Measurements from ENCODE around the gene PALLD.

The PALLD gene

DNA sequence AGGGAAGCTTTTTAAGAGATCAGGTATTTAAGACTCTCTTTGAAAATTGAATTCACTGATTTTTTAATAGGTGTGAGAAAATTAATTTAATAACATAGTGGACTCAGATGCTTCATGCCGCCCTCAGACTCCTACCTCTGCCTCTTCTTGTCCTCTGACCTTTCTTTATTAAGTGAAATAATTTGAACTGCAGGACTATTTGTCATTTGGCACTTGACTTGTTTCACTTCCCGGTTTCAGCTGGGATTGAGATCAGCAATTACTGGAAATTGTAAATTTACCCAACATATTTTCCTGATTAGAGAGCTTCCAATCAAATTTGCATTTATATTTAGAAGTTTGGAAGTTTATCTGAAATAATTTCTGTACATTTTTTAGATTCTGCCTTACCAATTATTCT is 396.4 kb downstream of the PALLD start:
- TF ChIP-seq, protein P1, sequence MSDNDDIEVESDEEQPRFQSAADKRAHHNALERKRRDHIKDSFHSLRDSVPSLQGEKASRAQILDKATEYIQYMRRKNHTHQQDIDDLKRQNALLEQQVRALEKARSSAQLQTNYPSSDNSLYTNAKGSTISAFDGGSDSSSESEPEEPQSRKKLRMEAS (IDR thresholded peaks at IDR 0.05; ENCODE audit: low read depth, low read length): no peak
- no peak for TF ChIP-seq MYC (IDR thresholded peaks at IDR 0.05; ENCODE audit: low read depth, low read length)
- TF ChIP-seq, protein P2, sequence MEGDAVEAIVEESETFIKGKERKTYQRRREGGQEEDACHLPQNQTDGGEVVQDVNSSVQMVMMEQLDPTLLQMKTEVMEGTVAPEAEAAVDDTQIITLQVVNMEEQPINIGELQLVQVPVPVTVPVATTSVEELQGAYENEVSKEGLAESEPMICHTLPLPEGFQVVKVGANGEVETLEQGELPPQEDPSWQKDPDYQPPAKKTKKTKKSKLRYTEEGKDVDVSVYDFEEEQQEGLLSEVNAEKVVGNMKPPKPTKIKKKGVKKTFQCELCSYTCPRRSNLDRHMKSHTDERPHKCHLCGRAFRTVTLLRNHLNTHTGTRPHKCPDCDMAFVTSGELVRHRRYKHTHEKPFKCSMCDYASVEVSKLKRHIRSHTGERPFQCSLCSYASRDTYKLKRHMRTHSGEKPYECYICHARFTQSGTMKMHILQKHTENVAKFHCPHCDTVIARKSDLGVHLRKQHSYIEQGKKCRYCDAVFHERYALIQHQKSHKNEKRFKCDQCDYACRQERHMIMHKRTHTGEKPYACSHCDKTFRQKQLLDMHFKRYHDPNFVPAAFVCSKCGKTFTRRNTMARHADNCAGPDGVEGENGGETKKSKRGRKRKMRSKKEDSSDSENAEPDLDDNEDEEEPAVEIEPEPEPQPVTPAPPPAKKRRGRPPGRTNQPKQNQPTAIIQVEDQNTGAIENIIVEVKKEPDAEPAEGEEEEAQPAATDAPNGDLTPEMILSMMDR (IDR thresholded peaks at IDR 0.05; ENCODE audit: low read depth, low read length): no peak
- DNase-seq (ENCODE audit: low read depth): no peak

DNA sequence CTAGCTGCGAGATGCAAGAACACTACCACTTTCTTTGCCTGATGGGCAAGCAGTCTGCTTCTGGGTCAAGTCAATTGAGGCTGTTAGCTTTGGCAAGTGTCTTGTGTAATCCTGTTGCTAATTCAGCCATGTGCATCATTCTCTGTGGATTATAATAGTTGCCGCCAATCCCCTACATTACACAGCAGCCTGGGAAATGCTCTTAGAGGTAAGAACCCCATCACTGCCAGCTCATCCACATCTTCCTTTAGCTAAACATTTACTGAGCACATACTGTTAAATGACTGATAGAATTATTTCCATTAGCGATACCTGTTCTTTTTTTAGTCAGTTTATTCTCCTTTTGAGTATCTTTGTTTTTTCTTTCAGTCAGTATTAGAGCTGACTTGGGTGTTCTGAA is 397.0 kb downstream of the PALLD start:
- TF ChIP-seq MYC (IDR thresholded peaks at IDR 0.05; ENCODE audit: low read depth, low read length): no peak
- TF ChIP-seq, protein P2 (IDR thresholded peaks at IDR 0.05; ENCODE audit: low read depth, low read length): no peak
- TF ChIP-seq POLR2A (IDR thresholded peaks at IDR 0.05; ENCODE audit: extremely low read depth, insufficient read length): no peak
- TF ChIP-seq, protein P1 (IDR thresholded peaks at IDR 0.05; ENCODE audit: low read depth, low read length): no peak
- H3K4me3 ChIP-seq (ENCODE audit: low read depth, low read length): no peak overlapping the region
- no peak for DNase-seq (ENCODE audit: low read depth)

More for the DNA sequence above, 396.4 kb downstream of the PALLD start:
- no peak overlapping the region for H3K4me3 ChIP-seq (ENCODE audit: low read depth, low read length)

DNA sequence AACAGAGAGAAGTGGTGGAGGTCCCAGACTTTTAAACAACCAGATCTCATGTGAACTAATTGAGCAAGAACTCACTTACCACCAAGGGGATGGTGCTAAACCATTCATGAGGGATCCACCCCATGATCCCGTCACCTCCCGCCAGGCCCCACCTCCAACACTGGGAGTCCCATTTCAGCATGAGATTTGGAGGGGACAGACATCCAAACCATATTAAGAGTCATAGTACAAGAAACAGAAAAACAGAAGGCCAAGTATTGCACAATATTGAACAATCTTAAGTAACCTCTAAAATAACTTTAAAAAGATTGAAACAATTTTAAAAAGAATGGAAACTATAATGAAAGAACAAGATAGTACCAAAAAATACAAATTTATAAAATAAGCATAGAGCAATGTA is 403.2 kb downstream of the PALLD start:
- DNase-seq (ENCODE audit: low read depth): no peak

DNA sequence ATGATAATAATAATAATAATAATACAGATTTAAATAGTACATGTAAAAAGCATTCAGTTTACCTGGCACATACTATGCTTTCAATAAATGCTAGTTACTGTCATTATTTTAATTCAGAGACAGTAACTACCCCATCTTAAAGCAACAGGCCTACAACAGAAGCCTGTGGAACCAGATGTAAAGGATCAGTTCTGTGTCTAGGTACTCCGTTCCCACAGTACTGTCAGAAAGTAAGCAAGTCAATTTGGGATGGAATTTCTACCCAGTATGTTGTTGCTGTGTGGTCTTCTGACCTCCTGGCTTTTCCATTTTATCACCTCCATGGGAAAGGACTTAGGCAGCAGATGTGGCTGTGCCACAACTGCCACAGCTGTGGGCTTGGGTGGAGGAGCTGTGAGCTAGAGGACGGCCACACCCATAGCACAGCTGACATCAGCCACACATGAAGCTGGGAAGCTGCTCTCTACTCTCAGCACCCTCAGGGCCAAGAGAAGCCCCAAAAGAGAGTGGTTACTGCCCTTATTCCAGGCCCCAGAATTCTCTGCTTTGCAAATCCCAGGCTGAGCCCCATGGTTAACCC is 410.4 kb downstream of the PALLD start:
- H3K4me3 ChIP-seq (ENCODE audit: low read depth, low read length): no peak overlapping the region
- DNase-seq (ENCODE audit: low read depth): no peak
- TF ChIP-seq, protein P1 (IDR thresholded peaks at IDR 0.05; ENCODE audit: low read depth, low read length): no peak

More for the DNA sequence above, 403.2 kb downstream of the PALLD start:
- no peak overlapping the region for H3K4me3 ChIP-seq (ENCODE audit: low read depth, low read length)
- TF ChIP-seq, protein P2 (IDR thresholded peaks at IDR 0.05; ENCODE audit: low read depth, low read length): no peak
- TF ChIP-seq MYC (IDR thresholded peaks at IDR 0.05; ENCODE audit: low read depth, low read length) (no peak), POLR2A (IDR thresholded peaks at IDR 0.05; ENCODE audit: extremely low read depth, insufficient read length) (no peak)
- TF ChIP-seq, protein P1 (IDR thresholded peaks at IDR 0.05; ENCODE audit: low read depth, low read length): no peak

DNA sequence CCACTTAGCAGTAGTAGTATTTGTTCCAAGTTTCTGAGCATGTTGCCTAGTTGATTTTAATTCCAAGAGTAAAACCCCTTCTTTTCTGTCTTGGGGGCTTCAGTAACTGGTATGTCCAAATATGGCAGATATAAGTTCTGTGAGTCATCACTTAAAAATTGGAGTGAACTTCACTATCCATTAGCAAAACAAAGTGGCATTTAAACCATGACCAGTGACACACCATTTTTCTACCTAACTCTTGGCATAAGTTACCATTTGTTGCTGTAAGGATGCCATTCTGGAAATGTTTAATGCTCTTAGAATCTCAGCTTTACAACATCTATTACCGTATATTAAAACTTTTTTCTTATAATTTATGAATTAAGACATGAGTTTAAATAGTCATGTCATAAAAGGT is 411.2 kb downstream of the PALLD start:
- DNase-seq (ENCODE audit: low read depth): no peak
- no peak overlapping the region for H3K4me3 ChIP-seq (ENCODE audit: low read depth, low read length)
- TF ChIP-seq, protein P1 (IDR thresholded peaks at IDR 0.05; ENCODE audit: low read depth, low read length): no peak
- no peak for TF ChIP-seq POLR2A (IDR thresholded peaks at IDR 0.05; ENCODE audit: extremely low read depth, insufficient read length)
- TF ChIP-seq, protein P2 (IDR thresholded peaks at IDR 0.05; ENCODE audit: low read depth, low read length): no peak
- TF ChIP-seq MYC (IDR thresholded peaks at IDR 0.05; ENCODE audit: low read depth, low read length): no peak

DNA sequence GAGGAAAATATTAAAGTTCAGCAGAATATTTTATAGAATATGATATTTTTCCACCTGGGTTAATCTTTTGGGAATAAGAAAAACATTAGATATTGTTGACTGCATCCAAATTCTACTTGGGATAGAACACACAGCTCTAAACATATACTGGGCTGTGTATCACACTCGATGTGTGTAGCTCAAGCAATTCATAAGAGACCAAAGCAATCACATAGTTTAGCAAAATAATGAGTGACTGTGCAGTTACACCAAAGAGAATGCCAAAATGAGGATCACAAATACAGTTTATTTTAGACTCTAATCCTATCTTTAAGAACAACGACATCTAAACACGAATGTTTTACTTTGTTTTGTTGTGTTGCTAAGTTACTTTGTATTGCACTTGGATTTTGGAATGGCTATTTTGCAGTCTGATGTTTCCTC is 412.0 kb downstream of the PALLD start:
- no peak for DNase-seq (ENCODE audit: low read depth)
- TF ChIP-seq, protein P2 (IDR thresholded peaks at IDR 0.05; ENCODE audit: low read depth, low read length): no peak
- TF ChIP-seq MYC (IDR thresholded peaks at IDR 0.05; ENCODE audit: low read depth, low read length) (no peak), POLR2A (IDR thresholded peaks at IDR 0.05; ENCODE audit: extremely low read depth, insufficient read length) (no peak)
- TF ChIP-seq, protein P1 (IDR thresholded peaks at IDR 0.05; ENCODE audit: low read depth, low read length): no peak
- H3K4me3 ChIP-seq (ENCODE audit: low read depth, low read length): no peak overlapping the region
